ENCODE measurements around the gene HDLBP. TPM values are rescaled to one million over a fixed set of nuclear protein-coding genes. Genes with fewer than 3 reads are reported as not detected.

Gene HDLBP
- polyA plus RNA-seq, 1 experiment: 707 TPM

- TF ChIP-seq, protein P1, sequence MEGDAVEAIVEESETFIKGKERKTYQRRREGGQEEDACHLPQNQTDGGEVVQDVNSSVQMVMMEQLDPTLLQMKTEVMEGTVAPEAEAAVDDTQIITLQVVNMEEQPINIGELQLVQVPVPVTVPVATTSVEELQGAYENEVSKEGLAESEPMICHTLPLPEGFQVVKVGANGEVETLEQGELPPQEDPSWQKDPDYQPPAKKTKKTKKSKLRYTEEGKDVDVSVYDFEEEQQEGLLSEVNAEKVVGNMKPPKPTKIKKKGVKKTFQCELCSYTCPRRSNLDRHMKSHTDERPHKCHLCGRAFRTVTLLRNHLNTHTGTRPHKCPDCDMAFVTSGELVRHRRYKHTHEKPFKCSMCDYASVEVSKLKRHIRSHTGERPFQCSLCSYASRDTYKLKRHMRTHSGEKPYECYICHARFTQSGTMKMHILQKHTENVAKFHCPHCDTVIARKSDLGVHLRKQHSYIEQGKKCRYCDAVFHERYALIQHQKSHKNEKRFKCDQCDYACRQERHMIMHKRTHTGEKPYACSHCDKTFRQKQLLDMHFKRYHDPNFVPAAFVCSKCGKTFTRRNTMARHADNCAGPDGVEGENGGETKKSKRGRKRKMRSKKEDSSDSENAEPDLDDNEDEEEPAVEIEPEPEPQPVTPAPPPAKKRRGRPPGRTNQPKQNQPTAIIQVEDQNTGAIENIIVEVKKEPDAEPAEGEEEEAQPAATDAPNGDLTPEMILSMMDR (IDR thresholded peaks at IDR 0.05; ENCODE audit: low read depth, low read length): no peak
- no peak overlapping the region for H3K27ac ChIP-seq (ENCODE audit: low read depth, low read length)
- no peak for DNase-seq (ENCODE audit: low read depth, low spot score)
- peaks cover 18% of the 10 kb centered on the region for H3K27me3 ChIP-seq (ENCODE audit: control insufficient read depth, insufficient read depth, low read length)
- ChIA-PET CTCF (interaction anchor here (0.6 to 1.5 kb wide), 2 partner anchors 38 to 369 kb away, joined by 4 read pairs; no protein-coding TSS in a partner anchor), POLR2A (no interaction called here)
- H3K4me3 ChIP-seq (ENCODE audit: low read depth, low read length): no peak overlapping the region
- H3K9me3 ChIP-seq (ENCODE audit: control insufficient read depth, insufficient read depth, low read length): no peaks in the 10 kb centered on the region; the same call in 1 of the 2 replicates
Measured at GRCh38 chr2:241216211-241216761, 99.2 kb downstream of the HDLBP start.

- TF ChIP-seq, protein P1 (IDR thresholded peaks at IDR 0.05; ENCODE audit: low read depth, low read length): no peak
- no peak for DNase-seq (ENCODE audit: low read depth, low spot score)
- Histone ChIP-seq H3K9me3 (ENCODE audit: control insufficient read depth, insufficient read depth, low read length) (no peaks in the 10 kb centered on the region; the same call in 1 of the 2 replicates), H3K27ac (ENCODE audit: low read depth, low read length) (no peak overlapping the region), H3K27me3 (ENCODE audit: control insufficient read depth, insufficient read depth, low read length) (peaks cover 18% of the 10 kb centered on the region), H3K4me3 (ENCODE audit: low read depth, low read length) (no peak overlapping the region)
- POLR2A ChIA-PET: no interaction called here
- CTCF ChIA-PET: interaction anchor here (1.3 kb wide), 1 partner anchor 137 kb away, joined by 4 read pairs; no protein-coding TSS in a partner anchor
Measured at GRCh38 chr2:241215421-241215820, 100.1 kb downstream of the HDLBP start.

- no peaks in the 10 kb centered on the region; the same call in 1 of the 2 replicates for H3K9me3 ChIP-seq (ENCODE audit: control insufficient read depth, insufficient read depth, low read length)
- TF ChIP-seq, protein P1 (IDR thresholded peaks at IDR 0.05; ENCODE audit: low read depth, low read length): no peak
- H3K27ac ChIP-seq (ENCODE audit: low read depth, low read length): no peak overlapping the region
- CTCF ChIA-PET: interaction anchor here (1.3 kb wide), 1 partner anchor 136 kb away, joined by 4 read pairs; no protein-coding TSS in a partner anchor
- no peak overlapping the region for H3K4me3 ChIP-seq (ENCODE audit: low read depth, low read length)
- POLR2A ChIA-PET: no interaction called here
- peaks cover 18% of the 10 kb centered on the region for H3K27me3 ChIP-seq (ENCODE audit: control insufficient read depth, insufficient read depth, low read length)
- no peak for DNase-seq (ENCODE audit: low read depth, low spot score)
Measured at GRCh38 chr2:241214766-241215165, 100.7 kb downstream of the HDLBP start.

DNA sequence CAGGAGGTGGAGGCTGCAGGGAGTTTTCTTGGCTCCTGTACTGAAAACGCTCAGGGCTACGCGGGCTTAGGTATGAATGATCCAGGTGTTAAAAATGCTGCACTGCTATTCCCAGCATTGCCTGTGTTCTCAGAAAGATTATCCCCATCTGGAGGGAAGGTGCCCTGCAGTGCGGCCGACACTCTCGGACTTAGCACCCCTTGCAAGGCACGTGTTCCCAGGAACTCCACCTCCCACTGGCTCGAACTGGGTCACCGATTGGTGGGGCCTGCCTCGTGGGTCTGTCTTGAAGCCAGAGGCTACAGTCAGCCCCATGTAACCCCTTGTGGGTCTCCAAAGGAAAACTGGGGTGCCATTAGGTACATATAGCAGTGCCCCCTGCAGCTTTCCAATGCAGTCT, 101.3 kb downstream of the HDLBP start:
- TF ChIP-seq, protein P1 (IDR thresholded peaks at IDR 0.05; ENCODE audit: low read depth, low read length): no peak
- Histone ChIP-seq H3K27ac (ENCODE audit: low read depth, low read length) (no peak overlapping the region), H3K4me3 (ENCODE audit: low read depth, low read length) (no peak overlapping the region), H3K9me3 (ENCODE audit: control insufficient read depth, insufficient read depth, low read length) (no peaks in the 10 kb centered on the region; the same call in 1 of the 2 replicates), H3K27me3 (ENCODE audit: control insufficient read depth, insufficient read depth, low read length) (peaks cover 18% of the 10 kb centered on the region)
- DNase-seq (ENCODE audit: low read depth, low spot score): no peak
- POLR2A ChIA-PET: no interaction called here
- CTCF ChIA-PET: interaction anchor here (1.3 kb wide), 1 partner anchor 136 kb away, joined by 4 read pairs; no protein-coding TSS in a partner anchor

DNA sequence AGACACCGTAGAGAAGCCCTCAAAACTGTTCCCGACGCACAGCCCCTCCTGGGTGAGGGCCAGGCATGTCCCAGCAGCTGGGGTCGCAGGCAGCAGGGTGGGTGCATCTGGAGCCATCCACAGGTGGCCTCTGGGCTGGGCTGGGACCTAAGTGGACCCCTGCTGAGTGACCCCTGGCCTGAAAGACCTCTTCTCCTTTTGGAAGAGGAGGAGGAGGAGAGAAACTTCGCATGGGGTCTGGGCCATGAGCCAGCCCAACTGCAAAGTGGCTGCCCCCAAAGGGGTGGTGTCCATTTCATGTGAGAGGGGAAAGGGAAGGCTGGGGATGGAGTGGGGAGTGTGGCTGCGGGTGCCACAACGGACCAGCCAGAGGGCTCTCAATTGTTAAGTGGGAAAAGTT, 101.9 kb downstream of the HDLBP start:
- no peak overlapping the region for H3K27ac ChIP-seq (ENCODE audit: low read depth, low read length)
- H3K9me3 ChIP-seq (ENCODE audit: control insufficient read depth, insufficient read depth, low read length): no peaks in the 10 kb centered on the region; the same call in 1 of the 2 replicates
- no peak overlapping the region for H3K4me3 ChIP-seq (ENCODE audit: low read depth, low read length)
- DNase-seq (ENCODE audit: low read depth, low spot score): no peak
- TF ChIP-seq, protein P1 (IDR thresholded peaks at IDR 0.05; ENCODE audit: low read depth, low read length): no peak
- POLR2A ChIA-PET: no interaction called here
- CTCF ChIA-PET: no interaction called here
- peaks cover 18% of the 10 kb centered on the region for H3K27me3 ChIP-seq (ENCODE audit: control insufficient read depth, insufficient read depth, low read length)

All from AG04450 (cell line).